Measurements from ENCODE around the gene MRTFA.

GRCh38 chr22:40423310-40423688 is 213.2 kb downstream of the MRTFA start:
- no peak for TF ChIP-seq GATA2 (IDR thresholded peaks at IDR 0.05; ENCODE audit: low read depth, low read length)
- TF ChIP-seq GATA3 (IDR thresholded peaks at IDR 0.05; ENCODE audit: low read depth, low read length), result no peak
